MCF 10A (cell line): ENCODE results near the gene ZBTB2. TPM values are rescaled to one million over a fixed set of nuclear protein-coding genes. Genes with fewer than 3 reads are reported as not detected.

Source experiments
- BruUV-seq: library from RNA; stranded (reverse); fragments of 400-500 nt; replicated peaks from 2 replicates; lab custom pipeline; 2021; lab: Mats Ljungman, UMichigan
- CTCF ChIA-PET: fragments of 300-600 bp; sonication (Branson Sonifier 250); formaldehyde crosslinking; extraction: SDS; loops from one replicate; lab custom pipeline; 2021; ENCODE audit warnings: antibody characterized with exemption, inconsistent platforms; lab: Yijun Ruan, JAX
- POLR2A ChIA-PET: fragments of 300-600, 350-650 bp; sonication (Branson Sonifier 250); formaldehyde crosslinking; extraction: SDS; loops from one replicate; lab custom pipeline; 2020; ENCODE audit warnings: antibody characterized with exemption, inconsistent platforms; lab: Yijun Ruan, JAX
- DNase-seq: peaks from one replicate; pipeline ENCODE4 v3.0.0-alpha.2; 2018; ENCODE audit not compliant: unreplicated experiment
- H3K27ac Mint-ChIP-seq: one replicate; pipeline ENCODE4 v1.8.0; 2022; ENCODE audit warnings: mild to moderate bottlenecking, low read depth, mixed read lengths; ENCODE audit not compliant: unreplicated experiment
- H3K27me3 Mint-ChIP-seq: one replicate; pipeline ENCODE4 v1.8.0; 2022; ENCODE audit warnings: mixed read lengths; ENCODE audit not compliant: insufficient read depth, unreplicated experiment
- H3K36me3 Mint-ChIP-seq: one replicate; pipeline ENCODE4 v1.8.0; 2022; ENCODE audit warnings: mild to moderate bottlenecking, moderate library complexity, mixed read lengths; ENCODE audit not compliant: insufficient read depth, unreplicated experiment
- H3K4me1 Mint-ChIP-seq: one replicate; pipeline ENCODE4 v1.8.0; 2022; ENCODE audit warnings: mixed read lengths; ENCODE audit not compliant: insufficient read depth, unreplicated experiment
- H3K4me3 Mint-ChIP-seq: one replicate; pipeline ENCODE4 v1.8.0; 2022; ENCODE audit warnings: mild to moderate bottlenecking, moderate library complexity, mixed read lengths; ENCODE audit not compliant: unreplicated experiment
- H3K9me3 Mint-ChIP-seq: one replicate; pipeline ENCODE4 v1.8.0; 2022; ENCODE audit warnings: mixed read lengths; ENCODE audit not compliant: unreplicated experiment
- CTCF ChIP-seq: fragments of 200-600 bp; IDR thresholded peaks from one replicate; pipeline ENCODE4 v1.8.0; 2022; ENCODE audit warnings: antibody characterized with exemption, mild to moderate bottlenecking; ENCODE audit not compliant: unreplicated experiment
- intact Hi-C: fragments of 100-400 bp; cut with micrococcal nuclease; formaldehyde crosslinking; loops from 2 replicates; pipeline ENCODE4 v1.14.1; 2022
- total RNA-seq: library from RNA; stranded (reverse); gene quantifications from 2 replicates; pipeline ENCODE4 v1.2.3, GENCODE V29; 2022

Gene ZBTB2
- total RNA-seq, 1 experiment from 2014 or later = 15.6 TPM

GRCh38 chr6:151370509-151371078 is 20.8 kb downstream of the ZBTB2 start:
- no peak for DNase-seq
- Mint-ChIP-seq H3K4me3 (no peak overlapping the region), H3K36me3 (peaks cover 33% of the 10 kb centered on the region), H3K4me1 (peaks cover under 1% of the 10 kb centered on the region), H3K27ac (no peak overlapping the region), H3K27me3 (no peaks in the 10 kb centered on the region), H3K9me3 (no peaks in the 10 kb centered on the region)
- POLR2A ChIA-PET = no interaction called here
- intact Hi-C loops = no loop called here
- BruUV-seq = no TSS peak
- no peak for TF ChIP-seq CTCF
- CTCF ChIA-PET = interaction anchor here (0.8 to 1.5 kb wide), 2 partner anchors 14 to 479 kb away, joined by 3 to 5 read pairs; no protein-coding TSS in a partner anchor

GRCh38 chr6:151365233-151365632 is 26.1 kb downstream of the ZBTB2 start:
- no peak for DNase-seq
- Mint-ChIP-seq H3K36me3 (peaks cover 66% of the 10 kb centered on the region), H3K27ac (no peak overlapping the region), H3K4me3 (no peak overlapping the region), H3K27me3 (no peaks in the 10 kb centered on the region), H3K4me1 (no peaks in the 10 kb centered on the region), H3K9me3 (no peaks in the 10 kb centered on the region)
- intact Hi-C loops = no loop called here
- ChIA-PET CTCF (no interaction called here), POLR2A (interaction anchor here (0.6 kb wide), 1 partner anchor 123 kb away, joined by 3 read pairs; no protein-coding TSS in a partner anchor)
- TF ChIP-seq CTCF = no peak
- TSS peak; percentile 46 for BruUV-seq

GRCh38 chr6:151359486-151359885 is 31.9 kb downstream of the ZBTB2 start:
- ChIA-PET POLR2A (no interaction called here), CTCF (no interaction called here)
- H3K4me1 Mint-ChIP-seq = peaks cover 10% of the 10 kb centered on the region
- no TSS peak for BruUV-seq
- peaks cover 33% of the 10 kb centered on the region for H3K36me3 Mint-ChIP-seq
- H3K27me3 Mint-ChIP-seq = no peaks in the 10 kb centered on the region
- DNase-seq = no peak
- H3K4me3 Mint-ChIP-seq = no peak overlapping the region
- intact Hi-C loops = no loop called here
- no peaks in the 10 kb centered on the region for H3K9me3 Mint-ChIP-seq
- TF ChIP-seq CTCF = no peak
- H3K27ac Mint-ChIP-seq = no peak overlapping the region

GRCh38 chr6:151358475-151358874 is 32.9 kb downstream of the ZBTB2 start:
- no TSS peak for BruUV-seq
- intact Hi-C loops = no loop called here
- no peak overlapping the region for H3K4me3 Mint-ChIP-seq
- no peaks in the 10 kb centered on the region for H3K9me3 Mint-ChIP-seq
- no peak for TF ChIP-seq CTCF
- peaks cover 10% of the 10 kb centered on the region for H3K4me1 Mint-ChIP-seq
- CTCF ChIA-PET = no interaction called here
- no peak for DNase-seq
- POLR2A ChIA-PET = interaction anchor here (0.6 to 2.3 kb wide), 4 partner anchors 15 to 32 kb away, joined by 3 to 10 read pairs (median 4); no protein-coding TSS in a partner anchor
- H3K27ac Mint-ChIP-seq = no peak overlapping the region
- H3K36me3 Mint-ChIP-seq = peaks cover 23% of the 10 kb centered on the region
- H3K27me3 Mint-ChIP-seq = no peaks in the 10 kb centered on the region
